ENCODE data around the gene RAG2. TPM values are rescaled to one million over a fixed set of nuclear protein-coding genes. Genes with fewer than 3 reads are reported as not detected.

Gene RAG2
- total RNA-seq = not detected in 2 replicates

GRCh38 chr11:36598051-36598450 lies at the start of gene RAG2:
Gene RAG2, minus strand, starts transcription at chr11:36598236. Its CDS starts 4,068 bp downstream, at chr11:36594168.

DNA sequence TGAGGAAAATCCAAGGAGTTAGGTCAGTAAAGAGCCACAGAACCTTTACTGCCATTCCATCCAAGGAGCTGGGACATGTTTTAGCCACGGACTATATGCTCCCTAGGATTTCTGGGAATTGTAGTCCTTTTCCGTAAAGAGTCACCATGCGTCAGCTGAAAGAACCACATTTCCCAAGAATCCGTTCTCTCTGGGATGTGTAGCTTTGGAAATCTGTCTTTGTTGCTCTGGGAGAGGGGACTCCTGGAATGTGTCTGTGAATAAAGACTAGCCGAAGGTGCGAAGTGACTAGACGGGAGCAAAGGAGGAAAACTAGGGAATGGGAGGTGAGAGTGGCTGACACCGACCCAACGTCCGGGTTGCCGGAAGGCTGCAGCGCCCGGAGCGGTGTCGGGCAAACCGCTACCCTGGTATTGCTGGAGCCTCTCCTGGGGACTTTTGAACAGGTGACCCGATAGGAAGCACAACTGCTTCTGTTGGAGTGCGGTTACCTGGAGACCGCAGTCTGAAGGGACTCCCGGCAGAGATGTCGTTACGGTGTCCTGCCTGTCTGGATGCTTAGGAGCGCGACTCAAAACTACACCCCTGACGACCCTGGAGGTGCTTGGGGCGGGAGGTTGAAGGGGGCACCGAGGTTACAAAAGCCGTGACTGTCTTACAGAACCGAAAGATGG lies 3.6 kb downstream of the RAG2 start, which contains the start of gene IFTAP:
IFTAP (plus strand) TSS at position 187 of the 674 bp plus-strand sequence. CDS start 15,602 bp downstream, outside the sequence.

GRCh38 chr11:36567694-36568093 lies 30.3 kb downstream of the RAG2 start, which contains the start of gene RAG1:
Gene RAG1, plus strand, starts transcription at chr11:36568007. Its CDS starts 5,298 bp downstream, at chr11:36573305.

Other genes with a start within 250 kb of the RAG2 start
- gene TRAF6, start 88.0 kb downstream of the RAG2 start, total RNA-seq = 5.8 and 8.1 TPM in 2 replicates
- 0.65 and 0.76 TPM in 2 replicates for gene RAG1, start 30.2 kb downstream of the RAG2 start, total RNA-seq
- 40.3 and 45.4 TPM in 2 replicates for gene IFTAP, start 3.7 kb downstream of the RAG2 start, total RNA-seq

All from epithelial cell of umbilical artery (primary cell).